Measurements from ENCODE around the gene M1AP. TPM values are rescaled to one million over a fixed set of nuclear protein-coding genes. Genes with fewer than 3 reads are reported as not detected.
A peak's percentile ranks its signal among the peaks of the same experiment; 100 is the strongest.

M1AP gene
- total RNA-seq, 1 experiment from 2014 or later, result 7.6 TPM

- H3K27me3 ChIP-seq (ENCODE audit: insufficient read depth, low read length), result peaks cover 3% of the 10 kb centered on the region; the same call in 1 of the 2 replicates
- no peak within 1 kb of the TSS for H2BK20ac ChIP-seq (ENCODE audit: low read depth, low read length, poor library complexity, severe bottlenecking)
- no peak within 1 kb of the TSS for H3K56ac ChIP-seq (ENCODE audit: insufficient read length, low read depth, low read length)
- H3K23me2 ChIP-seq (ENCODE audit: insufficient read length, low read depth, low read length, poor library complexity, severe bottlenecking), result peaks cover 15% of the 10 kb centered on the region
- no peak within 1 kb of the TSS for H2BK12ac ChIP-seq (ENCODE audit: insufficient read length, low read depth, low read length)
- no peak within 1 kb of the TSS for H2AK5ac ChIP-seq (ENCODE audit: insufficient read length, low read length)
- H4K20me1 ChIP-seq (ENCODE audit: control insufficient read depth, insufficient read depth, insufficient read length), result no peaks in the 10 kb centered on the region
- Mint-ChIP-seq H3K4me1 (peaks cover 17 to 19% of the 10 kb centered on the region in 2 experiments), H3K27ac (peak within 1 kb of the TSS in 1 of 3 experiments; percentile 55; a peak in 2 of 7 replicates), H3K27me3 (ENCODE audit: low read depth) (peaks cover 28% of the 10 kb centered on the region), H3K4me3 (peak within 1 kb of the TSS; percentile 30 to 63; a peak in 4 of 5 replicates), H3K9me3 (no peaks in the 10 kb centered on the region; a peak in 1 of 5 replicates), H3K36me3 (ENCODE audit: insufficient read depth in 1 of 3, low read depth in 3 of 3) (peaks cover 23 to 35% (median 30%) of the 10 kb centered on the region in 3 experiments)
- H3K9me3 ChIP-seq (ENCODE audit: control insufficient read depth, low read depth, low read length), result no peaks in the 10 kb centered on the region
- no peak for TF ChIP-seq CTCF (conservative IDR thresholded peaks at IDR 0.05)
- no peak within 1 kb of the TSS for H4K8ac ChIP-seq (replicated peaks; ENCODE audit: insufficient read length, low read depth, low read length)
- no peak within 1 kb of the TSS for H3T11ph ChIP-seq (ENCODE audit: low read length)
- peaks cover 4% of the 10 kb centered on the region; the same call in 1 of the 2 replicates for H3K79me2 ChIP-seq (ENCODE audit: insufficient read depth, low read length)
- H2AFZ ChIP-seq (ENCODE audit: low read length), result no peak within 1 kb of the TSS
- H2BK120ac ChIP-seq (ENCODE audit: low read depth, low read length, poor library complexity, severe bottlenecking), result no peak within 1 kb of the TSS
- no peak within 1 kb of the TSS for H4K5ac ChIP-seq (ENCODE audit: insufficient read length, low read depth, low read length)
- no CpG with 5 or more reads among the region's 11 CpGs for whole genome bisulfite sequencing (ENCODE audit: extremely low coverage, insufficient read length, low lambda C conversion rate)
- H3K79me1 ChIP-seq (ENCODE audit: insufficient read depth, low read depth, low read length, poor library complexity, severe bottlenecking), result peaks cover 4% of the 10 kb centered on the region
- H2BK5ac ChIP-seq (ENCODE audit: insufficient read length, low read length), result no peak within 1 kb of the TSS
- H3K23ac ChIP-seq (ENCODE audit: insufficient read length, low read depth, low read length), result no peak within 1 kb of the TSS
- no peak within 1 kb of the TSS for H3K14ac ChIP-seq (ENCODE audit: insufficient read depth, low read length)
- H4K91ac ChIP-seq (ENCODE audit: insufficient read length, low read depth, low read length), result no peak within 1 kb of the TSS
- peaks cover 4% of the 10 kb centered on the region; the same call in 1 of the 2 replicates for H3K4me1 ChIP-seq (ENCODE audit: insufficient read depth, low read length)
- no peak within 1 kb of the TSS for H3K27ac ChIP-seq (ENCODE audit: insufficient read length, low read depth, low read length)
- no peak within 1 kb of the TSS for H3K9ac ChIP-seq (ENCODE audit: extremely low read depth, insufficient read length, low read length)
- peak; percentile 78 for DNase-seq
- H2BK15ac ChIP-seq (ENCODE audit: low read depth, low read length), result no peak within 1 kb of the TSS
- no peak within 1 kb of the TSS for H3K4me2 ChIP-seq (ENCODE audit: insufficient read depth, insufficient read length, low read length)
- H3K18ac ChIP-seq (ENCODE audit: insufficient read length, low read depth, low read length), result no peak within 1 kb of the TSS
- H3K4ac ChIP-seq (ENCODE audit: low read depth, low read length), result no peak within 1 kb of the TSS
These were observed 122.1 kb downstream of the M1AP start, which contains the start of gene DQX1 for GRCh38 chr2:74525717-74526648. Gene DQX1, minus strand, starts transcription at chr2:74526231. Its CDS starts 502 bp downstream, at chr2:74525729.
